ENCODE data around the gene CYP19A1. TPM values are rescaled to one million over a fixed set of nuclear protein-coding genes. Genes with fewer than 3 reads are reported as not detected.

CYP19A1 gene
- total and polyA plus RNA-seq, 9 of the 15 experiments (the other 6 are each of a cell fraction or from before 2014, with no cell fraction given), result 0.16 to 0.63 (median 0.47) TPM; not detected in 3

DNA sequence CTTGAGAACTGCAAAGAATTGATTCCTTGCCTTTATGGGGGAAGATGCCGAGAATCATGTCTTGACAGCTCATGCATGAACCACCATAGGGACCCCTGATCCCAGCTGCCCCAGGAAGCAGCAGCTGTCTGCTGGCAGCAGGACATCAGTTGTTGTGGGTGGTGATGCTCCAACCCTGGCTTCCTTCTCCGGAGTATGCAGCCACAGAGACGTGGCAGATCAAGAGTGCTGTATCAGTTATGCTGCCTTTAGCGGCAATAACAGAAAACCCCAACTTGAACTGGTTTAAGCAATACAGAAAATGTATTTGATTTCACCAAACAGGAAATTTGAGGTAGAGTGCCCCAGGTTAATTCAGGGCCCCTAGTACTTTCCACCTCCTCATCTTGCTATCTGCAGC, 151.5 kb downstream of the CYP19A1 start (continued):
- TF ChIP-seq, protein P1, sequence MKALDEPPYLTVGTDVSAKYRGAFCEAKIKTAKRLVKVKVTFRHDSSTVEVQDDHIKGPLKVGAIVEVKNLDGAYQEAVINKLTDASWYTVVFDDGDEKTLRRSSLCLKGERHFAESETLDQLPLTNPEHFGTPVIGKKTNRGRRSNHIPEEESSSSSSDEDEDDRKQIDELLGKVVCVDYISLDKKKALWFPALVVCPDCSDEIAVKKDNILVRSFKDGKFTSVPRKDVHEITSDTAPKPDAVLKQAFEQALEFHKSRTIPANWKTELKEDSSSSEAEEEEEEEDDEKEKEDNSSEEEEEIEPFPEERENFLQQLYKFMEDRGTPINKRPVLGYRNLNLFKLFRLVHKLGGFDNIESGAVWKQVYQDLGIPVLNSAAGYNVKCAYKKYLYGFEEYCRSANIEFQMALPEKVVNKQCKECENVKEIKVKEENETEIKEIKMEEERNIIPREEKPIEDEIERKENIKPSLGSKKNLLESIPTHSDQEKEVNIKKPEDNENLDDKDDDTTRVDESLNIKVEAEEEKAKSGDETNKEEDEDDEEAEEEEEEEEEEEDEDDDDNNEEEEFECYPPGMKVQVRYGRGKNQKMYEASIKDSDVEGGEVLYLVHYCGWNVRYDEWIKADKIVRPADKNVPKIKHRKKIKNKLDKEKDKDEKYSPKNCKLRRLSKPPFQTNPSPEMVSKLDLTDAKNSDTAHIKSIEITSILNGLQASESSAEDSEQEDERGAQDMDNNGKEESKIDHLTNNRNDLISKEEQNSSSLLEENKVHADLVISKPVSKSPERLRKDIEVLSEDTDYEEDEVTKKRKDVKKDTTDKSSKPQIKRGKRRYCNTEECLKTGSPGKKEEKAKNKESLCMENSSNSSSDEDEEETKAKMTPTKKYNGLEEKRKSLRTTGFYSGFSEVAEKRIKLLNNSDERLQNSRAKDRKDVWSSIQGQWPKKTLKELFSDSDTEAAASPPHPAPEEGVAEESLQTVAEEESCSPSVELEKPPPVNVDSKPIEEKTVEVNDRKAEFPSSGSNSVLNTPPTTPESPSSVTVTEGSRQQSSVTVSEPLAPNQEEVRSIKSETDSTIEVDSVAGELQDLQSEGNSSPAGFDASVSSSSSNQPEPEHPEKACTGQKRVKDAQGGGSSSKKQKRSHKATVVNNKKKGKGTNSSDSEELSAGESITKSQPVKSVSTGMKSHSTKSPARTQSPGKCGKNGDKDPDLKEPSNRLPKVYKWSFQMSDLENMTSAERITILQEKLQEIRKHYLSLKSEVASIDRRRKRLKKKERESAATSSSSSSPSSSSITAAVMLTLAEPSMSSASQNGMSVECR (CRISPR knock-in tag; IDR thresholded peaks at IDR 0.05), result no peak
- TF ChIP-seq ZNF75A (CRISPR knock-in tag; IDR thresholded peaks at IDR 0.05), result no peak

DNA sequence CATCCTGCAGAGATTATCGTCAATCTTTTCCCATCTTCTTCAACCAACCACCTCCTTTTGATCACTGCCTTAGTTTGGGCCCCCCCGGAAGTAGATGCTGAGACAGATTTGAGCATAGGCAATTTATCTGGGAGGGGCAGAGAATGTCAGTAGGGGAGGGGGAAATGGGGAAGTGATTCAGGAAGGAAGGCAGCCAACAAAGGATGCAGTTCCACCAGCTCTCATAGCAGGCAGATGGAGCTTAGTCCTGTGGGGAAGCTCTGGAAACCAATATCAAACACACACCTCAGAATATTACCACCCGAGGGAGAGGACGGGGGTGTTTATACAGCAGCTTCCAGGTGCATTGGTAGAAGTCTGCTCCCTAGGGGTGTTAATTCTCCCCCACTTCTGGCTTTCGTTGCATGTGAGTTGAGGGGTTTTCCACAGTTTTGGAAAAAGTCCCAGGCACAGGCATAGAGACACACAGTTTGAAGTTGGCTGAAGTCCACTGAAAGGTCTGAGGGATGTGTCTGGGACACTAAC, 152.2 kb downstream of the CYP19A1 start:
- no peak overlapping the region for H3K27ac ChIP-seq (ENCODE audit: extremely low read depth, low read depth, low read length)
- H4K20me1 ChIP-seq (replicated peaks; ENCODE audit: control insufficient read depth, insufficient read depth, low read length), result no peaks in the 10 kb centered on the region
- DNase-seq (ENCODE audit: extremely low read depth in 1 of 4, low spot score in 3 of 4) (peak in 1 of 4 experiments; percentile 17), FAIRE-seq (no peak), ATAC-seq (no peak)
- H3K9me3 ChIP-seq (replicated peaks; ENCODE audit: control insufficient read depth, insufficient read depth, low read depth, low read length), result no peaks in the 10 kb centered on the region
- no peaks in the 10 kb centered on the region for H3K27me3 ChIP-seq (ENCODE audit: control insufficient read depth in 2 of 2, insufficient read depth in 2 of 2, low read length in 2 of 2)
- H3K4me2 ChIP-seq (ENCODE audit: insufficient read depth, low read length), result no peak overlapping the region; the same call in 1 of the 2 replicates
- H3K9ac ChIP-seq (ENCODE audit: insufficient read depth in 1 of 2, low read depth in 2 of 2, low read length in 2 of 2), result no peak overlapping the region
- POLR2A ChIA-PET, result interaction anchor here (0.7 to 1.9 kb wide), 3 partner anchors 13 to 410 kb away, joined by 3 to 6 read pairs (median 5); no protein-coding TSS in a partner anchor
- WGBS (ENCODE audit: insufficient coverage, low coverage, missing lambda C conversion rate), result 31% methylated on average over 5 of the region's 5 CpGs
- peaks cover 2 to 34% of the 10 kb centered on the region in 2 experiments; a peak in 4 of 5 replicates for H3K4me1 ChIP-seq (replicated peaks in 1 of 2; ENCODE audit: control insufficient read depth in 2 of 2, insufficient read depth in 2 of 2, low read length in 2 of 2)
- no peak overlapping the region for H3K4me3 ChIP-seq
- CTCF ChIA-PET (ENCODE audit: low intra/inter-chr PET ratio), result interaction anchor here (0.6 kb wide), 1 partner anchor 69 kb away, joined by 3 read pairs; no protein-coding TSS in a partner anchor
- H3K79me2 ChIP-seq (ENCODE audit: control insufficient read depth, insufficient read depth, low read length), result no peaks in the 10 kb centered on the region
- in situ Hi-C loops (cut with MboI), result no loop called here
- intact Hi-C loops (cut with micrococcal nuclease), result no loop called here
- no TSS peak for BruUV-seq (replicated peaks)
- TF ChIP-seq, protein P2, sequence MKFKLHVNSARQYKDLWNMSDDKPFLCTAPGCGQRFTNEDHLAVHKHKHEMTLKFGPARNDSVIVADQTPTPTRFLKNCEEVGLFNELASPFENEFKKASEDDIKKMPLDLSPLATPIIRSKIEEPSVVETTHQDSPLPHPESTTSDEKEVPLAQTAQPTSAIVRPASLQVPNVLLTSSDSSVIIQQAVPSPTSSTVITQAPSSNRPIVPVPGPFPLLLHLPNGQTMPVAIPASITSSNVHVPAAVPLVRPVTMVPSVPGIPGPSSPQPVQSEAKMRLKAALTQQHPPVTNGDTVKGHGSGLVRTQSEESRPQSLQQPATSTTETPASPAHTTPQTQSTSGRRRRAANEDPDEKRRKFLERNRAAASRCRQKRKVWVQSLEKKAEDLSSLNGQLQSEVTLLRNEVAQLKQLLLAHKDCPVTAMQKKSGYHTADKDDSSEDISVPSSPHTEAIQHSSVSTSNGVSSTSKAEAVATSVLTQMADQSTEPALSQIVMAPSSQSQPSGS (CRISPR knock-in tag; IDR thresholded peaks at IDR 0.05), result no peak
- TF ChIP-seq GATAD2A (IDR thresholded peaks at IDR 0.05), result no peak
- no peak for TF ChIP-seq TCF7 (IDR thresholded peaks at IDR 0.05; ENCODE audit: borderline replicate concordance)
- TF ChIP-seq, protein P3, sequence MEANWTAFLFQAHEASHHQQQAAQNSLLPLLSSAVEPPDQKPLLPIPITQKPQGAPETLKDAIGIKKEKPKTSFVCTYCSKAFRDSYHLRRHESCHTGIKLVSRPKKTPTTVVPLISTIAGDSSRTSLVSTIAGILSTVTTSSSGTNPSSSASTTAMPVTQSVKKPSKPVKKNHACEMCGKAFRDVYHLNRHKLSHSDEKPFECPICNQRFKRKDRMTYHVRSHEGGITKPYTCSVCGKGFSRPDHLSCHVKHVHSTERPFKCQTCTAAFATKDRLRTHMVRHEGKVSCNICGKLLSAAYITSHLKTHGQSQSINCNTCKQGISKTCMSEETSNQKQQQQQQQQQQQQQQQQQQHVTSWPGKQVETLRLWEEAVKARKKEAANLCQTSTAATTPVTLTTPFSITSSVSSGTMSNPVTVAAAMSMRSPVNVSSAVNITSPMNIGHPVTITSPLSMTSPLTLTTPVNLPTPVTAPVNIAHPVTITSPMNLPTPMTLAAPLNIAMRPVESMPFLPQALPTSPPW (CRISPR knock-in tag; IDR thresholded peaks at IDR 0.05), result peak; percentile 63
- TF ChIP-seq, protein P4, sequence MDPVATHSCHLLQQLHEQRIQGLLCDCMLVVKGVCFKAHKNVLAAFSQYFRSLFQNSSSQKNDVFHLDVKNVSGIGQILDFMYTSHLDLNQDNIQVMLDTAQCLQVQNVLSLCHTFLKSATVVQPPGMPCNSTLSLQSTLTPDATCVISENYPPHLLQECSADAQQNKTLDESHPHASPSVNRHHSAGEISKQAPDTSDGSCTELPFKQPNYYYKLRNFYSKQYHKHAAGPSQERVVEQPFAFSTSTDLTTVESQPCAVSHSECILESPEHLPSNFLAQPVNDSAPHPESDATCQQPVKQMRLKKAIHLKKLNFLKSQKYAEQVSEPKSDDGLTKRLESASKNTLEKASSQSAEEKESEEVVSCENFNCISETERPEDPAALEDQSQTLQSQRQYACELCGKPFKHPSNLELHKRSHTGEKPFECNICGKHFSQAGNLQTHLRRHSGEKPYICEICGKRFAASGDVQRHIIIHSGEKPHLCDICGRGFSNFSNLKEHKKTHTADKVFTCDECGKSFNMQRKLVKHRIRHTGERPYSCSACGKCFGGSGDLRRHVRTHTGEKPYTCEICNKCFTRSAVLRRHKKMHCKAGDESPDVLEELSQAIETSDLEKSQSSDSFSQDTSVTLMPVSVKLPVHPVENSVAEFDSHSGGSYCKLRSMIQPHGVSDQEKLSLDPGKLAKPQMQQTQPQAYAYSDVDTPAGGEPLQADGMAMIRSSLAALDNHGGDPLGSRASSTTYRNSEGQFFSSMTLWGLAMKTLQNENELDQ (CRISPR knock-in tag; IDR thresholded peaks at IDR 0.05; ENCODE audit: borderline replicate concordance), result no peak
- TF ChIP-seq SPI1 (IDR thresholded peaks at IDR 0.05; ENCODE audit: borderline replicate concordance, low read depth, low read length), result peak; percentile 91
- TF ChIP-seq KDM5B (IDR thresholded peaks at IDR 0.05; ENCODE audit: insufficient replicate concordance, low read depth, low read length), result no peak
- 0 out of 2 replicates have a peak, but pooled peaks have one; percentile 31 for TF ChIP-seq CTBP1 (IDR thresholded peaks at IDR 0.05; ENCODE audit: borderline replicate concordance)
- no peak overlapping the region for H2AFZ ChIP-seq (ENCODE audit: low read depth, low read length)
- no peaks in the 10 kb centered on the region for H3K36me3 ChIP-seq (ENCODE audit: control insufficient read depth, insufficient read depth, low read length)
- H3K9me1 ChIP-seq (ENCODE audit: control insufficient read depth, insufficient read depth, low read length), result no peaks in the 10 kb centered on the region

All from K562 (cell line).